B cell (primary cell): Measurements from ENCODE around the gene NTRK2. TPM values are rescaled to one million over a fixed set of nuclear protein-coding genes. Genes with fewer than 3 reads are reported as not detected.

Experiments
- ATAC-seq: fragments of 200-7000 bp; cut with Tn5 transposase; one replicate; pipeline ENCODE4 v1.10.0; 2021; ENCODE audit warnings: low read depth, mild to moderate bottlenecking, moderate number of reproducible peaks, moderate library complexity
- CTCF ChIA-PET: fragments of 350-600 bp; sonication (Branson Sonifier 250); formaldehyde crosslinking; loops from one replicate; lab custom pipeline; 2021; ENCODE audit warnings: antibody characterized with exemption, inconsistent platforms; lab: Charles Lee
- POLR2A ChIA-PET: fragments of 350-600 bp; sonication (Branson Sonifier 250); formaldehyde crosslinking; loops from one replicate; lab custom pipeline; 2021; ENCODE audit warnings: antibody characterized with exemption; lab: Charles Lee
- DNase-seq: peaks from one replicate; pipeline ENCODE4 v3.0.0; 2013
- H2AFZ ChIP-seq: 2 replicates; pipeline ENCODE4 v1.6.1; 2012; ENCODE audit warnings: mild to moderate bottlenecking, low read depth, low read length; ENCODE audit not compliant: insufficient read depth, poor library complexity, severe bottlenecking
- H3K27ac ChIP-seq, 2 donors: 1 replicate in 1 of 2; 2 replicates in 1 of 2; pipeline ENCODE4 v1.5.1; 2012 to 2013; ENCODE audit warnings: low read length in 2 of 2, mild to moderate bottlenecking in 2 of 2, moderate library complexity in 1 of 2
- H3K27me3 ChIP-seq, 4 experiments: fragments of 200-600 bp in 1 of 4; sonication (generic) in 1 of 4; replicated peaks in 1 of 4; 1 replicate in 2 of 4; 2 replicates in 2 of 4; pipeline versions ENCODE4 v1.6.1 to v1.7.0; 2013 to 2016; ENCODE audit warnings: low read length in 3 of 4, mild to moderate bottlenecking in 2 of 4, mixed read lengths in 1 of 4, moderate library complexity in 1 of 4; ENCODE audit not compliant: insufficient read depth in 4 of 4, control insufficient read depth in 3 of 4; ENCODE audit errors: control extremely low read depth in 1 of 4
- H3K36me3 ChIP-seq, 2 experiments: replicated peaks in 1 of 2; 1 replicate in 1 of 2; 2 replicates in 1 of 2; pipeline versions ENCODE4 v1.6.1 to v1.7.1; 2013; ENCODE audit warnings: low read length in 1 of 2; ENCODE audit not compliant: insufficient read depth in 2 of 2, control insufficient read depth in 1 of 2; ENCODE audit errors: control extremely low read depth in 1 of 2, extremely low read depth in 1 of 2
- H3K4me1 ChIP-seq, 2 donors: fragments of 200-600 bp in 1 of 2; sonication (generic) in 1 of 2; 1 replicate in 1 of 2; 2 replicates in 1 of 2; pipeline versions ENCODE4 v1.5.1 to v1.6.1; 2013 to 2017; ENCODE audit warnings: low read length in 2 of 2; ENCODE audit not compliant: control insufficient read depth in 2 of 2, insufficient read depth in 2 of 2
- H3K4me2 ChIP-seq: replicated peaks from 2 replicates; pipeline ENCODE3; 2012; ENCODE audit warnings: mild to moderate bottlenecking, low read depth, low read length; ENCODE audit not compliant: poor library complexity, severe bottlenecking
- H3K4me3 ChIP-seq, 5 experiments: fragments of 200-600 bp in 1 of 5; sonication (generic) in 1 of 5; 1 replicate in 3 of 5; 2 replicates in 2 of 5; pipeline versions ENCODE4 v1.5.1 to v1.7.0; 2011 to 2016; ENCODE audit warnings: low read length in 4 of 5, mild to moderate bottlenecking in 4 of 5, low read depth in 2 of 5, control low read depth in 1 of 5, moderate library complexity in 1 of 5; ENCODE audit not compliant: insufficient read depth in 1 of 5; ENCODE audit errors: control extremely low read depth in 1 of 5, extremely low read depth in 1 of 5
- H3K79me2 ChIP-seq: fragments of 200-600 bp; sonication (generic); one replicate; pipeline ENCODE4 v1.6.0; 2016; ENCODE audit warnings: low read length; ENCODE audit not compliant: control insufficient read depth, insufficient read depth
- H3K9ac ChIP-seq: fragments of 200-600 bp; sonication (generic); 2 replicates; pipeline ENCODE4 v1.6.1; 2017; ENCODE audit warnings: mild to moderate bottlenecking, low read length, moderate library complexity
- H3K9me3 ChIP-seq, 3 donors: one replicate each; pipeline versions ENCODE4 v1.6.1 to v1.7.1; 2013; ENCODE audit warnings: low read length in 2 of 3; ENCODE audit not compliant: control insufficient read depth in 2 of 3, insufficient read depth in 1 of 3; ENCODE audit errors: control extremely low read depth in 1 of 3
- H4K20me1 ChIP-seq: 2 replicates; pipeline ENCODE4 v1.6.0; 2012; ENCODE audit warnings: mild to moderate bottlenecking, low read length; ENCODE audit not compliant: insufficient read depth, control insufficient read depth, poor library complexity, severe bottlenecking
- H3K27ac Mint-ChIP-seq: one replicate; pipeline ENCODE4 v1.8.0; 2021; ENCODE audit warnings: mixed read lengths
- H3K27me3 Mint-ChIP-seq: one replicate; pipeline ENCODE4 v1.8.0; 2021; ENCODE audit warnings: mixed read lengths
- H3K4me1 Mint-ChIP-seq: one replicate; pipeline ENCODE4 v1.8.0; 2021; ENCODE audit warnings: mixed read lengths
- H3K4me3 Mint-ChIP-seq: one replicate; pipeline ENCODE4 v1.8.0; 2021; ENCODE audit warnings: mixed read lengths
- H3K9me3 Mint-ChIP-seq: one replicate; pipeline ENCODE4 v1.8.0; 2022; ENCODE audit warnings: mixed read lengths; ENCODE audit not compliant: insufficient read depth
- CTCF ChIP-seq: fragments of 200-600 bp; IDR thresholded peaks from one replicate; pipeline ENCODE4 v1.8.0; 2022; ENCODE audit warnings: antibody characterized with exemption, mild to moderate bottlenecking
- EZH2 ChIP-seq: IDR thresholded peaks from 2 replicates; pipeline ENCODE4 v1.6.1; 2012; ENCODE audit warnings: borderline replicate concordance, low read depth, mild to moderate bottlenecking, moderate library complexity, low read length; ENCODE audit not compliant: insufficient read depth, poor library complexity, severe bottlenecking
- WGBS: methylation state at CpG from one replicate; pipeline ENCODE4 v1.1.5; 2013; ENCODE audit warnings: missing lambda C conversion rate; ENCODE audit not compliant: insufficient coverage; 5-methylcytosine and 5-hydroxymethylcytosine counted together
- intact Hi-C: fragments of 100-400 bp; cut with micrococcal nuclease; formaldehyde crosslinking; loops from one replicate; pipeline ENCODE4 v1.10.0; 2022
- polyA plus RNA-seq: library from polyadenylated mRNA; depleted of rRNA; stranded (reverse); fragments of >200 nt; gene quantifications from 2 replicates; pipeline ENCODE4 v1.2.3, GENCODE V29; 2012
- total RNA-seq, 2 donors: library from RNA; stranded (reverse); fragments of 120-200 nt in 1 of 2; gene quantifications; 1 replicate in 1 of 2; 2 replicates in 1 of 2; pipeline versions ENCODE4 v1.2.3 to v1.2.4, GENCODE V29; 2013 to 2022

NTRK2 gene
- total and polyA plus RNA-seq, 2 donors (not counting 1 experiment from before 2014, with no cell fraction given) = 0.03 to 0.10 TPM

- Histone ChIP-seq H4K20me1 (no peaks in the 10 kb centered on the region), H2AFZ (no peak overlapping the region), H3K4me3 (no peak overlapping the region), H3K9me3 (no peaks in the 10 kb centered on the region), H3K9ac (no peak overlapping the region), H3K4me2 (no peak overlapping the region), H3K4me1 (no peaks in the 10 kb centered on the region), H3K27ac (no peak overlapping the region), H3K79me2 (no peaks in the 10 kb centered on the region), H3K27me3 (no peaks in the 10 kb centered on the region), H3K36me3 (no peaks in the 10 kb centered on the region)
- no peaks in the 10 kb centered on the region for H3K9me3 Mint-ChIP-seq
- DNase-seq (no peak), ATAC-seq (no peak)
- no peak for TF ChIP-seq CTCF
- no peak for TF ChIP-seq EZH2
- H3K27ac Mint-ChIP-seq = no peak overlapping the region
- no peak overlapping the region for H3K4me3 Mint-ChIP-seq
- WGBS = 83% methylated on average over 1 of the region's 2 CpGs
- ChIA-PET CTCF (no interaction called here), POLR2A (no interaction called here)
- H3K4me1 Mint-ChIP-seq = no peaks in the 10 kb centered on the region
- H3K27me3 Mint-ChIP-seq = no peaks in the 10 kb centered on the region
- intact Hi-C loops = no loop called here
These were observed 351.3 kb downstream of the NTRK2 start for GRCh38 chr9:85020791-85021190.

GRCh38 chr9:85021686-85022085 is 352.2 kb downstream of the NTRK2 start:
- H3K4me1 ChIP-seq = no peaks in the 10 kb centered on the region
- intact Hi-C loops = no loop called here
- Mint-ChIP-seq H3K27ac (no peak overlapping the region), H3K4me3 (no peak overlapping the region), H3K9me3 (no peaks in the 10 kb centered on the region), H3K27me3 (no peaks in the 10 kb centered on the region), H3K4me1 (no peaks in the 10 kb centered on the region)
- no CpG with 5 or more reads among the region's 4 CpGs for WGBS
- H3K9me3 ChIP-seq = no peaks in the 10 kb centered on the region
- ChIA-PET POLR2A (no interaction called here), CTCF (no interaction called here)
- H3K9ac ChIP-seq = no peak overlapping the region
- H2AFZ ChIP-seq = no peak overlapping the region
- H3K4me3 ChIP-seq = no peak overlapping the region
- no peaks in the 10 kb centered on the region for H3K79me2 ChIP-seq
- H4K20me1 ChIP-seq = no peaks in the 10 kb centered on the region
- H3K27ac ChIP-seq = no peak overlapping the region
- H3K36me3 ChIP-seq = no peaks in the 10 kb centered on the region
- DNase-seq = no peak
- no peak overlapping the region for H3K4me2 ChIP-seq
- no peaks in the 10 kb centered on the region for H3K27me3 ChIP-seq
- TF ChIP-seq EZH2 (no peak), CTCF (no peak)
- no peak for ATAC-seq
